OCI-LY3 (cell line): ENCODE results near the gene RESF1.

Source experiments
- CTCF ChIP-seq: fragments of 200-600, 300-600 bp; sonication (generic); IDR thresholded peaks from 2 replicates; pipeline ENCODE4 v1.5.1; 2014; ENCODE audit warnings: antibody characterized with exemption, low read length, low read depth
- EZH2phosphoT487 ChIP-seq: fragments of 200-600 bp; shearing (Covaris generic); IDR thresholded peaks from 2 replicates; pipeline ENCODE4 v1.6.1; 2018; ENCODE audit warnings: antibody characterized with exemption, mixed run types, low read depth

DNA sequence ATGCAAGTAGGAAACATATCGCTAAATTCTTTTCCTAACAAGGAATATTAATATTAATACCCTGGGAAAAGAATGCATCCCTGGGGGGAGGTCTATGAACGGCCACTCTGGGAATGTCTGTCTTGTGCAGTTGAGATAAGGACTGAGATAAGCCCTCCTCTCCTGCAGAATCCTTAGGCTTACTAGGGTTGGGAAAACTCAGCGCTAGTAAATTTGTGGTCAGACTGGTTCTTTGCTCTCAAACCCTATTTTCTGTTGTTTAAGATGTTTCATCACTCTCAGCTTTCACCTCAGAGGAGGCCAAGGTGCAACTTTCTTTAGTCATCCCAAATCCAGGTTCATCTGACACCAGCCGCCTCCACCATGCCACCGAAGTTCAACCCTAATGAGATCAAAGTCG, 11.2 kb upstream of the RESF1 start:
- TF ChIP-seq EZH2phosphoT487 (no peak), CTCF (no peak)
